Measurements from ENCODE around the gene PTGFR.

The PTGFR gene

DNA sequence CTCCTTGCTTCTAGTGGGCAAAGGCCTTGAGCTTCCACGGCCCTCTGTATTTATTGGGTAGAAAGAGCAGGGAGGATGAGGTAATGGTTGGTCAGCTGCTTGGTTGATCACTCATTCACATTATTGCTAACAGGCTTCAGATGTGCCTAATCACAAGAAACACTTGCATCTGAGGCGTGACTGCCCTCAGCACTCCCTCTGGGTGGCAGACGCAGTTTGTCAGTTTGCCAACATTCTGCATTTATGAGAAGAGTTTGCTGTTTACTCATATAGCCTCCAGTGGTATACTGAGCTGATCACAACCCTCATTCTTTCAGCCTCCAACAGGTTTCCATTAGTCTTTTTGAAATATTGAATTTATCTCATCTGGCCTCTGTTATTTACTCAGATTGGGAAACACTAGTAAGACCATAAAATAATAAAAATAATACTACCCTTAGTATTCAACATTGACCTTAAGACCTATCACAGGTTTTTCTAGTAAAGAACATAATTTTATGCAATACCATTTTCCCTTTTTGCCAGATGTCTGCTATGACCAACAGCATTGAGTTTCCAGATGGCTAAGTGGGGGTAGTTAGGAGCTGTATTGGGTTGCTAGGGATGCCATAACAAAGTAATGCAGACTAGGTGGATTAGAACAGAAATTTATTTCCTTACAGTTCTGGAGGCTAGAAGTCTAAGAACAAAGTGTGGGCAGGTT lies 53.3 kb downstream of the PTGFR start:
- no peaks in the 10 kb centered on the region for H3K36me3 Mint-ChIP-seq
- H3K4me3 Mint-ChIP-seq = no peak overlapping the region
- H3K27ac Mint-ChIP-seq = no peak overlapping the region
- no peaks in the 10 kb centered on the region for H3K4me1 Mint-ChIP-seq
- H3K27me3 Mint-ChIP-seq = no peaks in the 10 kb centered on the region
- peaks cover 6% of the 10 kb centered on the region for H3K9me3 Mint-ChIP-seq
- no peak for ATAC-seq

DNA sequence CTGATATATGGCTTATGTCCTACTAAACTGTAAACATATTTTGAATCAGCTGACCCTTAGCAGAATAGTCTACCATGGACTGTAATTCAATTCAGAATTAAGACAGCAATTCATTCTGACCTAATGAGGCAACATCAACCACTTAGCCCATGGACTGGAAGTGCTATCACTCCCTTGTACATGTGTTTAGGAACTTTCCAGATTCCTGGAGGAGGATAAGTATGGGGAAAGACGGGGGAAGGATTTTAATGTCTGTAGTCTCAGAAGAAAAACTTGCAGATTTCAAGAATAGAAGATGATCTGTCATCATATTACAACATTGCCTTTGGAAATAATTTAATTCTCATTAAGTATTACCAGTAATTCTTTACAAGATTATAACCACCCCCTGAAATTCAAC lies 56.3 kb downstream of the PTGFR start:
- no peaks in the 10 kb centered on the region for H3K36me3 Mint-ChIP-seq
- H3K9me3 Mint-ChIP-seq = peaks cover 16% of the 10 kb centered on the region
- H3K27me3 Mint-ChIP-seq = no peaks in the 10 kb centered on the region
- ATAC-seq = no peak
- no peaks in the 10 kb centered on the region for H3K4me1 Mint-ChIP-seq
- H3K27ac Mint-ChIP-seq = no peak overlapping the region
- no peak overlapping the region for H3K4me3 Mint-ChIP-seq

DNA sequence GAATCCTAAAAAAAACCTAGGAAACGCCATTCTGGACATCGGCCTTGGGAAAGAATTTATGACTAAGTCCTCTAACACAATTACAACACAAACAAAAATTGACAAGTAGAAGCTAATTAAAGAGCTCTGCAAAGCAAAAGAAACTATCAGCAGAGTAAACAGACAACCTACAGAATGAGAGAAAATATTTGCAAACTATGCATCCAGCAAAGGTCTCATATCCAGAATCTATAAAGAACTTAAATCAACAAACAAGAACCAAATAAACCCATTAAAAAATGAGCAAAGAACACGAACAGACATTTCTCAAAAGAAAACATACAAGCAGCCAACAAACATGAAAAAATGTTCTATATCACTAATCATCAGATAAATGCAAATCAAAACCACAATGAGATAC lies 58.6 kb downstream of the PTGFR start:
- no peaks in the 10 kb centered on the region for H3K36me3 Mint-ChIP-seq
- ATAC-seq = no peak
- no peak overlapping the region for H3K27ac Mint-ChIP-seq
- H3K27me3 Mint-ChIP-seq = peaks cover 7% of the 10 kb centered on the region
- H3K4me1 Mint-ChIP-seq = no peaks in the 10 kb centered on the region
- peaks cover 18% of the 10 kb centered on the region for H3K9me3 Mint-ChIP-seq
- H3K4me3 Mint-ChIP-seq = no peak overlapping the region

DNA sequence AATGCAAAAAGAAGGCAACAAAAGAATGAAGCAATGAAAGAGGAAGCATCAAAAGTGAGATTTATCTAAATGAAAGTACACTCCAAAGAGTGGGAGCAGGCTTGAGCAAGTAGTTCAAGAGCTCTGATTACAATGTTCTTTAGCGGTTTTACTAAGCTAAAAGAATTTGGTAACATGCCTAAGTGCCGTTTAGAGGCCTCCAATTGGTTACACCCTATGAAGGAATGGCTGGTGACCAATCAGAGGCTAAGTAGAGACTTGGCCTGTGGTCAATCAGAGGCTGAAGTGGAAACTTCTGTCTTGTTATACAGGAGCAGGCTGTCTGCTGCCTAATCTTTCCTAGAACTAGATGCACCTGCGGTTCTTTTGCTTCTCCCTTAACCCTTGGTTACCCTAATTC lies 59.1 kb downstream of the PTGFR start:
- no peak for ATAC-seq
- H3K4me1 Mint-ChIP-seq = no peaks in the 10 kb centered on the region
- H3K9me3 Mint-ChIP-seq = peaks cover 23% of the 10 kb centered on the region
- H3K36me3 Mint-ChIP-seq = no peaks in the 10 kb centered on the region
- H3K27me3 Mint-ChIP-seq = peaks cover 7% of the 10 kb centered on the region
- no peak overlapping the region for H3K4me3 Mint-ChIP-seq
- no peak overlapping the region for H3K27ac Mint-ChIP-seq

DNA sequence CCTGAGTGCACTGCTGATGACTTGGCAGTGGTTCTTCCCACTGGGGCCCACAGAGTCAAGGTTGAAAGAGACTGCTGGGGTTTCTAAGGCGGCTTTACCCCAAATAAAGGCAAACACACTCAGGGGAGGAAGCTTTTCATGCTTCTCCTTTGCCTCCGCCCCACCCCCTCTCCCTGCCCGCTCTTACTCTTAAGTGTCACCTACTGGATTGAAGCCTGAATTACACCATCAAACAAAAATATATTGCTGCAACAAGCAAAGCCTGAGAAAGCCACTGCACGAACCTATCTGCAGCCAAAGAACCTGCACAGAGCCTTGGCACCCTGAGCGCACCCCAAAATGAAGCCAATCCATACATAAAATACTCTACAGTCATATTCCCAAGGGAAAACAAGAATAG lies 63.1 kb downstream of the PTGFR start:
- Mint-ChIP-seq H3K27me3 (peaks cover 7% of the 10 kb centered on the region), H3K9me3 (peaks cover 29% of the 10 kb centered on the region), H3K27ac (no peak overlapping the region), H3K4me3 (no peak overlapping the region), H3K4me1 (no peaks in the 10 kb centered on the region), H3K36me3 (no peaks in the 10 kb centered on the region)
- ATAC-seq = no peak

DNA sequence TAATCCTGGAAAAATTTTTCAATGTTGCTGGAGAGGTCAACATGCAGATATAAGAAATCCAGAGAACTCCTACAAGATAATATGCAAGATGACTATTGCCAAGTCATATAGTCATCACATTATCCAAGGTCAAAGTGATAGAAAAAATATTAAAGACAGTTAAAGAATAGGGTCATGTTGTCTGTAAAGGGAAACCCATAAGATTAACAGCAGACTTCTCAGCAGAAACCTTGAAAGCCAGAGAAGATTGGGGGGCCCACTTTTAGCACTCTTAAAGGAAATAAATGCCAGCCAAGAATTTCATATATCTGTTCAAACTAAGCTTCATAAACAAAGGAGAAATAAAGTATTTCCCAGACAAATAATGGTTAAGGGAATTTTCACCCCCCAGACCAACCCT lies 64.1 kb downstream of the PTGFR start:
- no peak overlapping the region for H3K27ac Mint-ChIP-seq
- no peaks in the 10 kb centered on the region for H3K4me1 Mint-ChIP-seq
- ATAC-seq = no peak
- H3K4me3 Mint-ChIP-seq = no peak overlapping the region
- H3K9me3 Mint-ChIP-seq = peaks cover 23% of the 10 kb centered on the region
- peaks cover 7% of the 10 kb centered on the region for H3K27me3 Mint-ChIP-seq
- no peaks in the 10 kb centered on the region for H3K36me3 Mint-ChIP-seq

DNA sequence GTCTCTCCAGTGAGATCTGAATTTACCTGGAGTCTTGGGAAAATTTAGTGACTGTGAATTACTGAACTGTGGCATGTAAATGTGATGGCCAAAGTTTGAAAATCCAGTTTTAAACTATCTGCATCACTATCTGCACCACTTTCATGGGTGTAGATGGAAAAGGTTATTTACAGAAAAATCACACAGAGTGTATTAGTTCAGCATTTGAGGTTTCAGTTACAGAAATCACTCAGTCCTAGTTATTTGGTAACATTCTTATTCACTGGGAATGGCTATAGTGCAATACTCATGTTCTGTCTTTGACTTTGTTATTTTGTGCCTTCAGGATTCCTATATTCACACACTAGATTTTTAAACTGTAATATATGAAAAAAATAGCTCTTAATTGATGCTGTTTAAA lies 68.9 kb downstream of the PTGFR start:
- H3K4me1 Mint-ChIP-seq = no peaks in the 10 kb centered on the region
- no peak overlapping the region for H3K27ac Mint-ChIP-seq
- H3K27me3 Mint-ChIP-seq = no peaks in the 10 kb centered on the region
- ATAC-seq = no peak
- H3K36me3 Mint-ChIP-seq = no peaks in the 10 kb centered on the region
- peaks cover 7% of the 10 kb centered on the region for H3K9me3 Mint-ChIP-seq
- no peak overlapping the region for H3K4me3 Mint-ChIP-seq

DNA sequence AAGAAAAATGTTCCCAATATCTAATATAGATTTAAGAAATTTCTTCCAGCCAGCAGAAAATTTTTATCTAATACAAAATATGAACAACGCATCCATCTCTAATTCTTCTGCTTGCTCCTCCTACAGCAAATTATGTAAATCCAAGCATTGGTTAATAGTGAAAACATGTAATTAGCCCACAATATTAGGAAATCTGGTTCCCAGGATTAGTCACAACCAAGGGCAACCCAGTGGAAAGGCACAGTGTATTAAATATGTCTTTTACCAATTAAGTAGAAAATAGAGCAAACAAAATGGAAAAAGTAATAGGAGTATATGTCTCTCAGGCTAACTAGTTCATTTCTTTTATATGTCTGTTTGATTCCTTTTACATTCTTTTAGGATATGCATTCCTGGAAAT lies 70.0 kb downstream of the PTGFR start:
- H3K9me3 Mint-ChIP-seq = peaks cover 3% of the 10 kb centered on the region
- H3K36me3 Mint-ChIP-seq = no peaks in the 10 kb centered on the region
- no peak overlapping the region for H3K27ac Mint-ChIP-seq
- no peaks in the 10 kb centered on the region for H3K4me1 Mint-ChIP-seq
- no peak for ATAC-seq
- H3K27me3 Mint-ChIP-seq = no peaks in the 10 kb centered on the region
- no peak overlapping the region for H3K4me3 Mint-ChIP-seq

DNA sequence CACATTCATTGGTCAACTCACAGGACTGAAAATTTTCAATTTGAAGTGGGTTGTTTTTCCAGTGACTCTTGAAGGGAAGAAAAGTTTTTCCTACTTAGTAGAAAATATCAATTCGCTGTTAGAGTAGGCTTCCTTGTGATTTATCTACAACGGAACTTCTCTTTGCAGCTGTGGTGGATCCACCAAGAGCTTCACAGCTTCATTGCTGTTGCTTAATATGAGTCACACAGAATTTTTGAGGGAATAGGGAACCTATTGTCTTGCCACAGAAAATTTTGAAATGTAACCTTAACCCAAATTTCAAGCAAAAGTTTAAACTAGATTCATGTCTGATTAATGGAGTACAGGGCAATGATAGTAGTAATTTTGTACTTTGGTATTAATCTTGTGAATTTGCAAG lies 71.1 kb downstream of the PTGFR start:
- Mint-ChIP-seq H3K4me3 (no peak overlapping the region), H3K9me3 (peaks cover 3% of the 10 kb centered on the region), H3K27me3 (no peaks in the 10 kb centered on the region), H3K4me1 (no peaks in the 10 kb centered on the region), H3K27ac (no peak overlapping the region), H3K36me3 (no peaks in the 10 kb centered on the region)
- ATAC-seq = no peak

DNA sequence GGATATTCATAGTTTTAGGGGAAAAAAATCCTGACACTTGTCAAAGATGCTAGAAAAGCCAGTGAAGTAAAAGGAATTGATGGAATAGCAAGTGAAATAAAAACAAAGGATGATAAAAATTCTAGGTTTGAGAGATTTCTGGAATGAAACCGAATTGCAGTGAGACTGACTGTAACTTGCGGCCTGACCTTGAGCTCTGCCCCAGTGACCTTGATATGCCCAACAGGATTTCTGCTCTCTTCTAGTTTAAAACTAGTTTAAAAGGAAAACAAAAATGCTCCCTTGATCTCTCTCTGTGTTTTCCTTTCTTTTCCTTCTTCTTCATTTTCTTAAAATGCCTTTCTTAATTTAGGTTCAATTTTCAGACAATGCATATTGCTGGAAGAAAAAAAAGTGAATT lies 74.6 kb downstream of the PTGFR start:
- H3K36me3 Mint-ChIP-seq = no peaks in the 10 kb centered on the region
- no peak for ATAC-seq
- H3K4me1 Mint-ChIP-seq = no peaks in the 10 kb centered on the region
- no peaks in the 10 kb centered on the region for H3K27me3 Mint-ChIP-seq
- H3K27ac Mint-ChIP-seq = no peak overlapping the region
- no peak overlapping the region for H3K4me3 Mint-ChIP-seq
- H3K9me3 Mint-ChIP-seq = no peaks in the 10 kb centered on the region

DNA sequence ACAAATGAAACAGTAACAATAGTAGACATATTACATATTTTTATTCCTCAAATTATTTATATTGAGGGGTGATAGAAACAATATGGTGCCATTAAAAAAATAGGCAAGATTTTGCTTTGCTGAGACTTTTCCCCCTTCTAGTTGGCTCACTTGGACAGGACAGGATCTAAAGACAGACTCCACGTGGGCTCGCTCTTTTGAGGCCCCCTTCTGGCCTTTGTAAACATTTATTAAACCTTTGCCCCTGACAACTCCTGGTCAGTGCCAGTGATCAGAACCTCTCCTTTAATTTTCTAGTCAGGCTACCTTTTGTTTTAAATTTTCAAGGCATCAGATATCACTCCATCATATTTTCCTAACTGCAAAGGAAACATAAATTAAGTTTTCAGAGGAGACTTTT lies 79.8 kb downstream of the PTGFR start:
- Mint-ChIP-seq H3K4me1 (no peaks in the 10 kb centered on the region), H3K27ac (no peak overlapping the region), H3K36me3 (no peaks in the 10 kb centered on the region), H3K9me3 (peaks cover 3% of the 10 kb centered on the region), H3K27me3 (no peaks in the 10 kb centered on the region), H3K4me3 (no peak overlapping the region)
- no peak for ATAC-seq

DNA sequence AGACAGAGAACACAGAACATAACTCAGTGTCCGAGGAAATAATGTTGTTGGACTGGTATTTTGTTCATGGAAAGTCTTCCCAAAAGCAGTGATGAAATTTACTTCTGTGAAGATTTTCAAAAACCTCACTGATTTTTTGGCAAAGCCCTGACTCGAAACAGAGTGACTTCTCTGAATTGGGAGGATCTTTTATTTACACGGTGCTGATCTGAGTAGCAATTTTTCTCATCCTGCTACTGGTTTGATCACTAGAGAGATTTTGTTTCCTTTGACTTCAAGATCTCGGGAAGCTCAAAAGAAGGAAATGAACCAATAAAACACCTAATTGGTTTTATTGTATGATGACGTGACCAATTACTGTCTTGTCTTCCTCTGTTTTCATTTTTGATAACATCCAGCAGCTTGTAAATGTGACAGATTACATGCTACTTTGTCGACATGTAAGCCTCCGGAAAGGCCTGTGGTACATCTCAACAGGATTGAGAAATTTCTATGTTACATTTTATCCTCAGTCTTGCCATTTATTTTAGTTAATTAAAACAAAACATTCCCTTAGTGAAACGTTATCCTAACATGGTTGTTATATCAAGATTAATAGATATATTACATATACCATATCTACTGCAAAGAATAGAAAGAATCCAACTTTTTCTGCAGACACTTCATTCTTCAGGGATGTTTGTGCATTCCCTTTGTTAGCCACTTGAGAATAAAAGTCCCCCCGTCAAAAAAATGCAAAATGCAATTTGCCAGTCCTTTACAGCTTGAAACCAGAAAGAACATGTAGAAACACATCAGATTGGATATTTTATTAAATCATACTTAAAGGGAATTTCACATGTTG lies 86.7 kb downstream of the PTGFR start:
- Mint-ChIP-seq H3K4me3 (no peak overlapping the region), H3K27me3 (no peaks in the 10 kb centered on the region)

DNA sequence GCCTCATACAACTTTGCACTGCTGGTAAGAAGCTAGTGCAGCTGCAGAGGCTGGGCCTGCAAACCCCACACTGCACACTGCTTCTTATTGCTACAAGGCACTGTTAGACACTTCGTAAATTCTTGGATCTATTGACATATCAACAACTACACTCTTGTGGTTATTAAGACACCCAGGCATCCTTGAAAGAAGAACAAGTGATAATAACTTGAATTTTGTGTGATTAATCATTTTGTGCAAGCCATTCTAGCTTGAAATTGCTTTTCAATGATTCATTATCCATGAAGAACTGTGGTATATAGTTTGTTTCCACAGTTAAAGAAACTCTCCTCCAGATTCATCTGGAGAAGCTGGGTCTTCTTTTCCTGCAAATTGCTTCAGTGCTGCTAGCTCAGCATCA lies 95.8 kb downstream of the PTGFR start:
- H3K4me1 Mint-ChIP-seq = no peaks in the 10 kb centered on the region
- H3K27me3 Mint-ChIP-seq = no peaks in the 10 kb centered on the region
- H3K9me3 Mint-ChIP-seq = no peaks in the 10 kb centered on the region
- ATAC-seq = no peak
- H3K36me3 Mint-ChIP-seq = no peaks in the 10 kb centered on the region
- no peak overlapping the region for H3K27ac Mint-ChIP-seq
- H3K4me3 Mint-ChIP-seq = no peak overlapping the region

More for the DNA sequence above, 86.7 kb downstream of the PTGFR start:
- Mint-ChIP-seq H3K36me3 (no peaks in the 10 kb centered on the region), H3K4me1 (no peaks in the 10 kb centered on the region), H3K27ac (no peak overlapping the region), H3K9me3 (peaks cover 3% of the 10 kb centered on the region)
- no peak for ATAC-seq

DNA sequence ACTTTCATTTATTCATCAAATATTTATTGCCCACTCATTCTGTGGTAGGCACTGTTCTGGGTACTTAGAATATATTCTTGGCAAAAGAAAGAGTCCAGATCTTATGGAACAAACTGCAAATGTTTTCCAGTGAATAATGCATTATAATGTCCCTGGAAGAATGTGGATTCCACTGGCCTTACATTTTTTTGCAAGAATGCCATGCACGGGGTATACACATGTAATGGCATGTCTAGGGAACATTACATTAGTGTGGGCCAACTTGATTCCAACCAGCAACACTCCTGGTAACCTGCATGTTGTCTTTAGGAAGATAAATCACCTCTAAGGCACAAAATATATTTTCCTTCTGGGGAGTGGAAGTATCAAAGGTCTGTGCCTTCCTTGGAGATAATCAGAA lies 96.4 kb downstream of the PTGFR start:
- Mint-ChIP-seq H3K4me1 (no peaks in the 10 kb centered on the region), H3K36me3 (no peaks in the 10 kb centered on the region), H3K9me3 (no peaks in the 10 kb centered on the region), H3K27me3 (no peaks in the 10 kb centered on the region), H3K4me3 (no peak overlapping the region), H3K27ac (no peak overlapping the region)
- no peak for ATAC-seq

All from stimulated activated memory B cell treated with anti-CD40 and anti-IgM and Interleukin-4, amounts not matched to agents 10 μg/mL and 1 μg/mL and 100 μg/mL, for 72 hours (primary cell).